Neural cell (in vitro differentiated cells): ENCODE results near the gene DNAJC5. TPM values are rescaled to one million over a fixed set of nuclear protein-coding genes. Genes with fewer than 3 reads are reported as not detected.

Source experiments
- H2AFZ ChIP-seq: fragments of 200-600, 300-800 bp; sonication (generic), shearing (Covaris generic); 2 replicates; pipeline ENCODE4 v1.6.0; 2014; ENCODE audit warnings: low read depth, mild to moderate bottlenecking, antibody characterized with exemption, low read length, moderate library complexity
- H3F3A ChIP-seq: fragments of 200-600 bp; shearing (Covaris generic); 2 replicates; pipeline ENCODE4 v1.6.1; 2016; ENCODE audit warnings: mild to moderate bottlenecking, moderate library complexity, mixed read lengths, antibody characterized with exemption, low read length; ENCODE audit not compliant: insufficient read depth, poor library complexity, severe bottlenecking
- H3K27ac ChIP-seq: fragments of 200-600, 300-800 bp; sonication (generic), shearing (Covaris generic); 2 replicates; pipeline ENCODE4 v1.5.1; 2014; ENCODE audit warnings: mild to moderate bottlenecking, low read length, moderate library complexity
- H3K27me3 ChIP-seq: fragments of 300-800, 200-600 bp; sonication (generic), shearing (Covaris generic); 2 replicates; pipeline ENCODE4 v1.6.0; 2014; ENCODE audit warnings: mild to moderate bottlenecking, low read depth, low read length, moderate library complexity; ENCODE audit not compliant: insufficient read depth
- H3K36me3 ChIP-seq: fragments of 300-800, 200-600 bp; sonication (generic), shearing (Covaris generic); 2 replicates; pipeline ENCODE4 v1.5.1; 2014; ENCODE audit warnings: mild to moderate bottlenecking, antibody characterized with exemption, low read length, moderate library complexity; ENCODE audit not compliant: insufficient read depth
- H3K4me2 ChIP-seq: fragments of 300-800, 200-600 bp; sonication (generic), shearing (Covaris generic); 2 replicates; pipeline ENCODE4 v1.6.0; 2014; ENCODE audit warnings: mild to moderate bottlenecking, low read length
- H3K4me3 ChIP-seq: fragments of 300-800, 200-600 bp; sonication (generic), shearing (Covaris generic); 2 replicates; pipeline ENCODE4 v1.5.1; 2014; ENCODE audit warnings: mild to moderate bottlenecking, low read length, moderate library complexity
- H3K79me2 ChIP-seq: fragments of 200-600 bp; shearing (Covaris generic); replicated peaks from 2 replicates; pipeline ENCODE4 v1.6.0; 2014; ENCODE audit warnings: mild to moderate bottlenecking, low read length, moderate library complexity; ENCODE audit not compliant: insufficient read depth
- H3K9ac ChIP-seq: fragments of 300-800, 200-600 bp; sonication (generic), shearing (Covaris generic); 2 replicates; pipeline ENCODE4 v1.6.1; 2016; ENCODE audit warnings: mild to moderate bottlenecking, low read length, mixed read lengths
- H3K9me2 ChIP-seq: fragments of 200-600 bp; shearing (Covaris generic); 2 replicates; pipeline ENCODE4 v1.6.1; 2016; ENCODE audit warnings: mild to moderate bottlenecking, low read length, mixed read lengths; ENCODE audit not compliant: insufficient read depth
- H3K9me3 ChIP-seq: fragments of 200-600, 300-800 bp; sonication (generic), shearing (Covaris generic); 2 replicates; pipeline ENCODE4 v1.6.1; 2016; ENCODE audit warnings: mild to moderate bottlenecking, mixed run types, low read length, moderate library complexity, mixed read lengths
- H4K20me1 ChIP-seq: fragments of 200-600 bp; shearing (Covaris generic); 2 replicates; pipeline ENCODE4 v1.6.1; 2016; ENCODE audit warnings: mild to moderate bottlenecking, mixed run types; ENCODE audit not compliant: insufficient read depth
- CTCF ChIP-seq: fragments of 450-650 bp; IDR thresholded peaks from 2 replicates; pipeline ENCODE4 v1.5.1; 2014; ENCODE audit warnings: antibody characterized with exemption, mild to moderate bottlenecking, moderate library complexity; ENCODE audit not compliant: poor library complexity, severe bottlenecking
- EP300 ChIP-seq: fragments of 450-650 bp; conservative IDR thresholded peaks from 2 replicates; pipeline ENCODE4 v1.6.1; 2014; ENCODE audit warnings: antibody characterized with exemption, mild to moderate bottlenecking, moderate library complexity; ENCODE audit not compliant: poor library complexity, severe bottlenecking
- EZH2 ChIP-seq: fragments of 200-600, 300-800 bp; shearing (Covaris generic), sonication (generic); IDR thresholded peaks from 2 replicates; pipeline ENCODE4 v1.6.1; 2014; ENCODE audit warnings: antibody characterized with exemption, low read length, borderline replicate concordance, mild to moderate bottlenecking; ENCODE audit not compliant: insufficient read depth, poor library complexity, severe bottlenecking
- MXI1 ChIP-seq: fragments of 450-650 bp; conservative IDR thresholded peaks from 2 replicates; pipeline ENCODE4 v1.6.1; 2014; ENCODE audit warnings: antibody characterized with exemption, mild to moderate bottlenecking; ENCODE audit not compliant: poor library complexity, severe bottlenecking
- POLR2AphosphoS5 ChIP-seq: IDR thresholded peaks from 2 replicates; pipeline ENCODE4 v1.6.1; 2012
- RAD21 ChIP-seq: fragments of 450-650 bp; conservative IDR thresholded peaks from 2 replicates; pipeline ENCODE4 v1.6.1; 2014; ENCODE audit warnings: antibody characterized with exemption, mild to moderate bottlenecking, moderate library complexity
- REST ChIP-seq: IDR thresholded peaks from 2 replicates; pipeline ENCODE4 v1.6.1; 2012; ENCODE audit warnings: borderline replicate concordance
- SMC3 ChIP-seq: fragments of 450-650 bp; conservative IDR thresholded peaks from 2 replicates; pipeline ENCODE4 v1.6.1; 2014; ENCODE audit warnings: antibody characterized with exemption, mild to moderate bottlenecking, moderate library complexity; ENCODE audit not compliant: poor library complexity
- TAF1 ChIP-seq: IDR thresholded peaks from 2 replicates; pipeline ENCODE4 v1.6.1; 2012; ENCODE audit warnings: low read depth
- polyA plus RNA-seq: library from polyadenylated mRNA; depleted of rRNA; stranded (reverse); fragments of >200 nt; gene quantifications from 2 replicates; pipeline ENCODE4 v1.2.3, GENCODE V29; 2014

DNAJC5 gene
- polyA plus RNA-seq, 1 donor from 2014 or later: 82.8 TPM

- no peaks in the 10 kb centered on the region for H3K79me2 ChIP-seq
- no peaks in the 10 kb centered on the region for H3K27me3 ChIP-seq
- H3K9me2 ChIP-seq: no peaks in the 10 kb centered on the region
- no peaks in the 10 kb centered on the region for H3K9me3 ChIP-seq
- no peak overlapping the region for H3K4me3 ChIP-seq
- no peaks in the 10 kb centered on the region for H3K36me3 ChIP-seq
- no peak overlapping the region for H2AFZ ChIP-seq
- H3F3A ChIP-seq: no peaks in the 10 kb centered on the region
- TF ChIP-seq POLR2AphosphoS5: no peak
- H3K27ac ChIP-seq: no peak overlapping the region
- H4K20me1 ChIP-seq: no peaks in the 10 kb centered on the region
- no peak overlapping the region for H3K9ac ChIP-seq
- H3K4me2 ChIP-seq: no peak overlapping the region
Measured at GRCh38 chr20:63881451-63882226, 13.3 kb upstream of the DNAJC5 start.

GRCh38 chr20:63882257-63883200 lies 12.4 kb upstream of the DNAJC5 start:
- no peaks in the 10 kb centered on the region for H3K27me3 ChIP-seq
- no peaks in the 10 kb centered on the region for H3K79me2 ChIP-seq
- no peaks in the 10 kb centered on the region for H3K36me3 ChIP-seq
- no peaks in the 10 kb centered on the region for H3F3A ChIP-seq
- H3K9ac ChIP-seq: no peak overlapping the region
- H2AFZ ChIP-seq: no peak overlapping the region
- H3K27ac ChIP-seq: no peak overlapping the region
- no peak overlapping the region for H3K4me2 ChIP-seq
- no peaks in the 10 kb centered on the region for H4K20me1 ChIP-seq
- no peak overlapping the region for H3K4me3 ChIP-seq
- H3K9me2 ChIP-seq: no peaks in the 10 kb centered on the region
- H3K9me3 ChIP-seq: no peaks in the 10 kb centered on the region
- TF ChIP-seq POLR2AphosphoS5: no peak
- TF ChIP-seq MXI1: no peak
- no peak for TF ChIP-seq RAD21
- no peak for TF ChIP-seq TAF1
- TF ChIP-seq REST: no peak
- TF ChIP-seq EZH2: no peak
- no peak for TF ChIP-seq CTCF
- no peak for TF ChIP-seq SMC3
- TF ChIP-seq EP300: no peak
